OCI-M2 (cell line): ENCODE results near the gene NAA25.
"Not testable (repeated sequence)": the region's sequence is repeated elsewhere in the genome, so short reads cannot be mapped to it uniquely, and the experiment has no call there.

Experiments used
- DNase-seq: peaks from one replicate; lab custom pipeline; 2025; ENCODE audit not compliant: unreplicated experiment; lab: John Stamatoyannopoulos, UW

NAA25 gene

GRCh38 chr12:112116232-112117060 lies 7.9 kb upstream of the NAA25 start:
- no peak for DNase-seq

- DNase-seq, result no peak
These were observed 6.9 kb upstream of the NAA25 start for GRCh38 chr12:112115259-112116045.

- DNase-seq, result no peak
These were observed 4.0 kb upstream of the NAA25 start for GRCh38 chr12:112112409-112113133.

GRCh38 chr12:112111931-112112330 lies 3.3 kb upstream of the NAA25 start:
- no peak for DNase-seq

GRCh38 chr12:112110787-112111662 lies 2.4 kb upstream of the NAA25 start:
- DNase-seq, result not testable (repeated sequence)

GRCh38 chr12:112107306-112108201 lies 1.0 kb downstream of the NAA25 start:
- no peak for DNase-seq

- DNase-seq, result no peak
These were observed 2.7 kb downstream of the NAA25 start for GRCh38 chr12:112105891-112106290.

GRCh38 chr12:112103758-112104503 lies 4.7 kb downstream of the NAA25 start:
- no peak for DNase-seq

- DNase-seq, result not testable (repeated sequence)
These were observed 5.8 kb downstream of the NAA25 start for GRCh38 chr12:112102746-112103145.

GRCh38 chr12:112102127-112102526 lies 6.5 kb downstream of the NAA25 start:
- DNase-seq, result no peak

GRCh38 chr12:112100500-112100899 lies 8.1 kb downstream of the NAA25 start:
- DNase-seq, result not testable (repeated sequence)

GRCh38 chr12:112097641-112098040 lies 10.9 kb downstream of the NAA25 start:
- DNase-seq, result no peak

GRCh38 chr12:112096667-112097066 lies 11.9 kb downstream of the NAA25 start:
- DNase-seq, result no peak

- peak; percentile 31 for DNase-seq
These were observed 12.5 kb downstream of the NAA25 start for GRCh38 chr12:112096070-112096469.

GRCh38 chr12:112091563-112091962 lies 17.0 kb downstream of the NAA25 start:
- DNase-seq, result no peak

GRCh38 chr12:112087851-112088250 lies 20.7 kb downstream of the NAA25 start:
- DNase-seq, result no peak

- no peak for DNase-seq
These were observed 21.3 kb downstream of the NAA25 start for GRCh38 chr12:112087055-112087850.

- no peak for DNase-seq
These were observed 42.0 kb downstream of the NAA25 start for GRCh38 chr12:112066566-112066965.
